NCI-H69 (cell line): ENCODE data around the gene DIPK1A.

ENCODE experiments used
- DNase-seq: peaks from one replicate; lab custom pipeline; 2025; lab: John Stamatoyannopoulos, UW

The DIPK1A gene

DNA sequence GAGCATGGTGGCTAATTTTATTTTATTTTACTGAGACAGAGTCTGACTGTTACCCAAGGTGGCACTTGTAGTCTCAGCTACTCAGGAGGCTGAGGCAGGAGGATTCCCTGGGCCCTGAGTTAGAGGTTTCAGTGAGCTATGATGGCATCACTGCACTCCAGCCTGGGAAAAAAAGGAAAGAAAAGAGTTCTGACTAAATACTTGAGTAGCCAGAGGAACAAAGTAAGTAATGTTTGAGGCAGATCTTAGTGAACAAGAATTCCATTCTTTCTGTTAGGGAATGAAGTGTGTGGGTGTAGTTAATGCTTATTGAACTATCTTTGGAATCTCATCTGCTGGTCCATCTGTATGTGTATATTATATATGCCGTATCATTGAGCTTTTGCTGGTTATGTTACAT is 163.3 kb downstream of the DIPK1A start:
- DNase-seq = no peak

DNA sequence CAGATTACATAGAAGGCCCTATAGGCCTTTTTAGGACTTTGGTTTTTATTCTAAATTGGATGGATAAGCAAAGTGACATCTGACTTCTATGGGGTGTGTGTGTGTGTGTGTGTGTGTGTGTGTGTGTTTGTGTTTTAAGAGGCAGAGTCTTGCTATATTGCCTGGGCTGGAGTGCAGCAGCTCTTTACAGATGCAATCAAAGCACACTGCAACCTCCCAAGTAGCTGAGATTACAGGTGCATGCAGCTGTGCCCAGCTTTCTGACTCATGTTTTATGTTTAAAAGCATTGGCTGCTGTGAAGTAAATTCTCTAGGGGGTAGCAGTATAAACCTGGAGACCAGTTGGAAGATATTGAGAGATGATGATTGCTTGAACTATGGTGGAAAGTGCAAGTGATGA is 164.0 kb downstream of the DIPK1A start:
- no peak for DNase-seq

DNA sequence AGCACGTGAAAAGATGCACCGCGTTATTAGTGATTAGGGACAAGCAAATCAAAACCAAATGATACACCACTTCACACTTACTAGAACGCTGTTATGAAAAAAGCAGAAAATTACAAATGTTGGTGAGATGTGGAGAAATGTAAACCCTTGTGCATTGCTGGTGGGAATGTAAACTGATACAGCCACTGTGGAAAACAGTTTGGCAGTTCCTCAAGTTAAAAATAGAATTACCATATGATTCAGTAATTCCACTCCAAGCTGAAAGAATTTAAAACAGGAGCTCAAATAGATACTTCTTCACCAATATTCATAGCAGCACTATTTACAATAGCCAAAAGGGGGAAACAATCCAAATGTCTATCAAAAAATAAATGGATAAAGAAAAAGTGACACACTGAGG is 166.1 kb downstream of the DIPK1A start:
- DNase-seq = no peak

DNA sequence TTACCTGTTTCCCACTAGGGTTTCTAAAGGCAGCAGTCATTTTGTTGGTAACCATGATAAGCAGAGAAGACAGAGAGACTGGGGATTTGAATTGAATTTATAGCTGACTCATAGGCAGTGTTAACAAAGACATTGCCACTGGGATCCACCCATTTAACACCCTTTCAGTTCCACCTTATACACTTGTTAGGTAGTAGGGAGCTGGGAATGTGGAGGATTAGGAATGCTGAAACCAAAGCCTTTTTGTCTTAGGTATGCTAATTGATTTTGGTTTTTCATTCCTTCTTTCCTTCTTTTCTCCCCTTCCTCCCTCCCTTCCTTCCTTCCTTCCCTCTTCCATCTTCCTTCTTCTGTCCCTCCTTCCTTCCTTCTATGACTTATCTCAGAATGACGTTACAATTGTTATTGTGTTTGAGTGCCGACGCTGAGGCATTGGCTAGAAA is 168.9 kb downstream of the DIPK1A start:
- peak; percentile 41 for DNase-seq
